Brain microvascular endothelial cell (primary cell): ENCODE measurements around the gene ZNF655.

Experiments used
- DNase-seq: peaks from one replicate; pipeline ENCODE4 v3.0.0-alpha.2; 2020
- H3K27ac ChIP-seq: fragments of 250-450 bp; sonication (Bioruptor Pico); 2 replicates; pipeline ENCODE4 v1.5.1; 2020; ENCODE audit warnings: mild to moderate bottlenecking, moderate library complexity
- H3K27me3 ChIP-seq: fragments of 250-450 bp; sonication (Bioruptor Pico); replicated peaks from 2 replicates; pipeline ENCODE4 v1.5.1; 2020; ENCODE audit warnings: mild to moderate bottlenecking
- H3K36me3 ChIP-seq: fragments of 250-450 bp; sonication (Bioruptor Pico); replicated peaks from 2 replicates; pipeline ENCODE4 v1.5.1; 2020; ENCODE audit warnings: mild to moderate bottlenecking
- H3K4me3 ChIP-seq: 2 replicates; pipeline ENCODE4 v1.5.1; 2011; ENCODE audit warnings: low read depth, mild to moderate bottlenecking, control low read depth, low read length, moderate library complexity
- CTCF ChIP-seq: IDR thresholded peaks from 2 replicates; pipeline ENCODE4 v1.5.1; 2011; ENCODE audit warnings: low read depth, mild to moderate bottlenecking, moderate library complexity, low read length, control low read depth, inconsistent platforms; ENCODE audit errors: missing control alignments
- in situ Hi-C: cut with HindIII; loops from 2 replicates; pipeline ENCODE4 v1.10.0; 2017; ENCODE audit warnings: low sequenced_read_pairs, low pct_ligation_motif_present

ZNF655 gene

GRCh38 chr7:99597762-99598501 is 39.5 kb downstream of the ZNF655 start, which contains the start of gene TMEM225B:
TSS of gene TMEM225B (plus strand) at chr7:99598267. CDS start at chr7:99604389, 6,122 bp downstream.
- H3K4me3 ChIP-seq, result no peak within 1 kb of the TSS
- in situ Hi-C loops, result no loop called here

GRCh38 chr7:99599836-99600235 is 41.4 kb downstream of the ZNF655 start:
- no peaks in the 10 kb centered on the region for H3K27me3 ChIP-seq
- no peak for DNase-seq
- H3K36me3 ChIP-seq, result no peaks in the 10 kb centered on the region
- in situ Hi-C loops, result no loop called here
- H3K27ac ChIP-seq, result no peak overlapping the region
- no peak for TF ChIP-seq CTCF
- H3K4me3 ChIP-seq, result no peak overlapping the region

More at GRCh38 chr7:99597762-99598501, 39.5 kb downstream of the ZNF655 start, which contains the start of gene TMEM225B:
- Histone ChIP-seq H3K27me3 (no peaks in the 10 kb centered on the region), H3K27ac (no peak within 1 kb of the TSS), H3K36me3 (no peaks in the 10 kb centered on the region)
- no peak for DNase-seq
- no peak for TF ChIP-seq CTCF

GRCh38 chr7:99601656-99602310 is 43.3 kb downstream of the ZNF655 start:
- no peaks in the 10 kb centered on the region for H3K27me3 ChIP-seq
- H3K4me3 ChIP-seq, result no peak overlapping the region
- TF ChIP-seq CTCF, result no peak
- H3K36me3 ChIP-seq, result no peaks in the 10 kb centered on the region
- H3K27ac ChIP-seq, result no peak overlapping the region
- in situ Hi-C loops, result no loop called here
- DNase-seq, result no peak

GRCh38 chr7:99605527-99605926 is 47.1 kb downstream of the ZNF655 start:
- H3K36me3 ChIP-seq, result no peaks in the 10 kb centered on the region
- in situ Hi-C loops, result no loop called here
- H3K4me3 ChIP-seq, result no peak overlapping the region
- no peaks in the 10 kb centered on the region for H3K27me3 ChIP-seq
- no peak for DNase-seq
- no peak for TF ChIP-seq CTCF
- H3K27ac ChIP-seq, result no peak overlapping the region

- Histone ChIP-seq H3K27me3 (no peaks in the 10 kb centered on the region), H3K36me3 (no peaks in the 10 kb centered on the region), H3K4me3 (no peak overlapping the region), H3K27ac (no peak overlapping the region)
- in situ Hi-C loops, result no loop called here
- DNase-seq, result no peak
- TF ChIP-seq CTCF, result no peak
These were observed 48.1 kb downstream of the ZNF655 start for GRCh38 chr7:99606531-99606930.

- Histone ChIP-seq H3K27me3 (no peaks in the 10 kb centered on the region), H3K36me3 (no peaks in the 10 kb centered on the region), H3K27ac (no peak overlapping the region), H3K4me3 (no peak overlapping the region)
- no peak for DNase-seq
- in situ Hi-C loops, result no loop called here
- no peak for TF ChIP-seq CTCF
These were observed 49.1 kb downstream of the ZNF655 start for GRCh38 chr7:99607548-99607947.
